ENCODE data around the gene RNF8.

GRCh38 chr6:37352384-37352783 lies 1.4 kb upstream of the RNF8 start:
- TF ChIP-seq POLR2A (IDR thresholded peaks at IDR 0.05) (no peak), CTCF (IDR thresholded peaks at IDR 0.05) (no peak)
